GM10266 (cell line): ENCODE results near the gene GCNT2.

Experiments
- DNase-seq: peaks from one replicate; pipeline ENCODE4 v3.0.0; 2012; ENCODE audit errors: extremely low spot score
- CTCF ChIP-seq: IDR thresholded peaks from 2 replicates; pipeline ENCODE4 v1.5.1; 2012; ENCODE audit warnings: mild to moderate bottlenecking, low read depth; ENCODE audit not compliant: control insufficient read depth, insufficient read depth; ENCODE audit errors: missing control alignments

GCNT2 gene

GRCh38 chr6:10505529-10505928 is 15.6 kb upstream of the GCNT2 start:
- TF ChIP-seq CTCF: no peak
- DNase-seq: no peak

GRCh38 chr6:10507298-10507697 is 13.9 kb upstream of the GCNT2 start:
- no peak for DNase-seq
- no peak for TF ChIP-seq CTCF

- no peak for TF ChIP-seq CTCF
- no peak for DNase-seq
Measured at GRCh38 chr6:10507715-10508114, 13.4 kb upstream of the GCNT2 start.

GRCh38 chr6:10510592-10511367 is 10.4 kb upstream of the GCNT2 start:
- DNase-seq: peak; percentile 74

GRCh38 chr6:10511477-10511876 is 9.7 kb upstream of the GCNT2 start:
- no peak for TF ChIP-seq CTCF
- DNase-seq: no peak

More at GRCh38 chr6:10510592-10511367, 10.4 kb upstream of the GCNT2 start:
- peak; percentile 77 for TF ChIP-seq CTCF

- no peak for TF ChIP-seq CTCF
- no peak for DNase-seq
Measured at GRCh38 chr6:10513544-10513943, 7.6 kb upstream of the GCNT2 start.

- no peak for DNase-seq
- TF ChIP-seq CTCF: no peak
Measured at GRCh38 chr6:10514049-10514780, 6.9 kb upstream of the GCNT2 start.
